BE2C (cell line): ENCODE measurements around the gene SCAF8. TPM values are rescaled to one million over a fixed set of nuclear protein-coding genes. Genes with fewer than 3 reads are reported as not detected.

ENCODE experiments used
- DNase-seq: peaks from one replicate; pipeline ENCODE4 v3.0.0-alpha.2; 2020
- H3K27me3 ChIP-seq: fragments of 250-450 bp; sonication (Bioruptor Pico); 2 replicates; pipeline ENCODE4 v1.5.1; 2020; ENCODE audit warnings: mild to moderate bottlenecking
- H3K36me3 ChIP-seq: fragments of 250-450 bp; sonication (Bioruptor Pico); 2 replicates; pipeline ENCODE4 v1.5.1; 2020; ENCODE audit warnings: mild to moderate bottlenecking
- H3K4me1 ChIP-seq: fragments of 250-450 bp; sonication (Bioruptor Pico); 2 replicates; pipeline ENCODE4 v1.5.1; 2020
- H3K4me3 ChIP-seq: 2 replicates; pipeline ENCODE4 v1.5.1; 2011; ENCODE audit warnings: low read depth, low read length
- H3K9me3 ChIP-seq: fragments of 250-450 bp; sonication (Bioruptor Pico); 2 replicates; pipeline ENCODE4 v1.5.1; 2020
- polyA plus RNA-seq: library from polyadenylated mRNA; unstranded; fragments of >200 nt; gene quantifications from one replicate; pipeline ENCODE4 v1.2.1, GENCODE V29; 2012; ENCODE audit warnings: low read depth, missing spikeins; ENCODE audit not compliant: insufficient read length, insufficient read depth
- TF ChIP-seq, protein P1 (sequence below): IDR thresholded peaks from 2 replicates; pipeline ENCODE4 v1.5.1; 2012; ENCODE audit warnings: mild to moderate bottlenecking, low read depth, low read length

Gene SCAF8, protein sequence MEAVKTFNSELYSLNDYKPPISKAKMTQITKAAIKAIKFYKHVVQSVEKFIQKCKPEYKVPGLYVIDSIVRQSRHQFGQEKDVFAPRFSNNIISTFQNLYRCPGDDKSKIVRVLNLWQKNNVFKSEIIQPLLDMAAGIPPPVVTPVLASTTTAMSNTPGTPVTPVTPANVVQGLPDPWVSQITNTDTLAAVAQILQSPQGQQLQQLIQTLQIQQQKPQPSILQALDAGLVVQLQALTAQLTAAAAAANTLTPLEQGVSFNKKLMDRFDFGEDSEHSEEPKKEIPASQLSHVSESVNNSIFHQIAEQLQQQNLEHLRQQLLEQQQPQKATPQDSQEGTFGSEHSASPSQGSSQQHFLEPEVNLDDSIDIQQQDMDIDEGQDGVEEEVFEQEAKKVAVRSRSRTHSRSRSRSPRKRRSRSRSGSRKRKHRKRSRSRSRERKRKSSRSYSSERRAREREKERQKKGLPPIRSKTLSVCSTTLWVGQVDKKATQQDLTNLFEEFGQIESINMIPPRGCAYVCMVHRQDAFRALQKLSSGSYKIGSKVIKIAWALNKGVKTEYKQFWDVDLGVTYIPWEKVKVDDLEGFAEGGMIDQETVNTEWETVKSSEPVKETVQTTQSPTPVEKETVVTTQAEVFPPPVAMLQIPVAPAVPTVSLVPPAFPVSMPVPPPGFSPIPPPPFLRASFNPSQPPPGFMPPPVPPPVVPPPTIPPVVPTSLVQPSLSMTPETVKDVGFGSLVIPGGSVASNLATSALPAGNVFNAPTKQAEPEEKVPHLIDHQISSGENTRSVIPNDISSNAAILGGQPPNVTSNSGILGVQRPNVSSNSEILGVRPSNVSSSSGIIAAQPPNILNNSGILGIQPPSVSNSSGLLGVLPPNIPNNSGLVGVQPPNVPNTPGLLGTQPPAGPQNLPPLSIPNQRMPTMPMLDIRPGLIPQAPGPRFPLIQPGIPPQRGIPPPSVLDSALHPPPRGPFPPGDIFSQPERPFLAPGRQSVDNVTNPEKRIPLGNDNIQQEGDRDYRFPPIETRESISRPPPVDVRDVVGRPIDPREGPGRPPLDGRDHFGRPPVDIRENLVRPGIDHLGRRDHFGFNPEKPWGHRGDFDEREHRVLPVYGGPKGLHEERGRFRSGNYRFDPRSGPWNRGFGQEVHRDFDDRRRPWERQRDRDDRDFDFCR (N-terminal part only)
- polyA plus RNA-seq: 26.6 TPM

DNA sequence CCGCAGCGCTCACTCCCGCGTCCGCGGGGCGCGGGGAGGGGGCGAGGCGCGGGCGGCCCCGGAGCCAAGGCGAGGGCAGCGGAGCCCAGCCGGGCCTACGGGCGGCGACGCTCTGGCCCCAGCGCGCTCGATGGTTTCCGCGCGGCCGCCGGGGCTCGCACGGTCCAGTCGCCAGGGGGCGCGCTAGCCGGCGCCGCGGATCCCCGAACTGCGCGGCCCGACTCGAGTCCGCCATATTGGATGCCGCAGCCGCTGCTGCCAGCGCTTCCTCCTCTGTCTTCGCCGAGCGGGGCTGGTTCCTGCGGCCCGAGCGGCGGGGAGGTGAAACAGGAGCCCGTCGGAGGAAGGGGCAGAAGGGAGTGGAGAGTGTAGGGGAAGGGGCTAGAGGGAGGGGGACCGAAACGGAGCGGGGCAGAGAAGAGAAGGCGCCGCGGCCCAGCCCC is at the start of gene SCAF8:
Gene SCAF8 (plus strand): TSS at position 234 of the 443 bp plus-strand sequence. CDS start 485 bp downstream, outside the sequence.
- peak; percentile 84 for DNase-seq
- Histone ChIP-seq H3K4me3 (peak within 1 kb of the TSS; percentile 72), H3K4me1 (peaks cover 3% of the 10 kb centered on the region; the same call in 1 of the 2 replicates), H3K9me3 (no peaks in the 10 kb centered on the region), H3K36me3 (no peaks in the 10 kb centered on the region; the same call in none of the 2 replicates), H3K27me3 (no peaks in the 10 kb centered on the region)
- TF ChIP-seq, protein P1, sequence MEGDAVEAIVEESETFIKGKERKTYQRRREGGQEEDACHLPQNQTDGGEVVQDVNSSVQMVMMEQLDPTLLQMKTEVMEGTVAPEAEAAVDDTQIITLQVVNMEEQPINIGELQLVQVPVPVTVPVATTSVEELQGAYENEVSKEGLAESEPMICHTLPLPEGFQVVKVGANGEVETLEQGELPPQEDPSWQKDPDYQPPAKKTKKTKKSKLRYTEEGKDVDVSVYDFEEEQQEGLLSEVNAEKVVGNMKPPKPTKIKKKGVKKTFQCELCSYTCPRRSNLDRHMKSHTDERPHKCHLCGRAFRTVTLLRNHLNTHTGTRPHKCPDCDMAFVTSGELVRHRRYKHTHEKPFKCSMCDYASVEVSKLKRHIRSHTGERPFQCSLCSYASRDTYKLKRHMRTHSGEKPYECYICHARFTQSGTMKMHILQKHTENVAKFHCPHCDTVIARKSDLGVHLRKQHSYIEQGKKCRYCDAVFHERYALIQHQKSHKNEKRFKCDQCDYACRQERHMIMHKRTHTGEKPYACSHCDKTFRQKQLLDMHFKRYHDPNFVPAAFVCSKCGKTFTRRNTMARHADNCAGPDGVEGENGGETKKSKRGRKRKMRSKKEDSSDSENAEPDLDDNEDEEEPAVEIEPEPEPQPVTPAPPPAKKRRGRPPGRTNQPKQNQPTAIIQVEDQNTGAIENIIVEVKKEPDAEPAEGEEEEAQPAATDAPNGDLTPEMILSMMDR: peak; percentile 58

DNA sequence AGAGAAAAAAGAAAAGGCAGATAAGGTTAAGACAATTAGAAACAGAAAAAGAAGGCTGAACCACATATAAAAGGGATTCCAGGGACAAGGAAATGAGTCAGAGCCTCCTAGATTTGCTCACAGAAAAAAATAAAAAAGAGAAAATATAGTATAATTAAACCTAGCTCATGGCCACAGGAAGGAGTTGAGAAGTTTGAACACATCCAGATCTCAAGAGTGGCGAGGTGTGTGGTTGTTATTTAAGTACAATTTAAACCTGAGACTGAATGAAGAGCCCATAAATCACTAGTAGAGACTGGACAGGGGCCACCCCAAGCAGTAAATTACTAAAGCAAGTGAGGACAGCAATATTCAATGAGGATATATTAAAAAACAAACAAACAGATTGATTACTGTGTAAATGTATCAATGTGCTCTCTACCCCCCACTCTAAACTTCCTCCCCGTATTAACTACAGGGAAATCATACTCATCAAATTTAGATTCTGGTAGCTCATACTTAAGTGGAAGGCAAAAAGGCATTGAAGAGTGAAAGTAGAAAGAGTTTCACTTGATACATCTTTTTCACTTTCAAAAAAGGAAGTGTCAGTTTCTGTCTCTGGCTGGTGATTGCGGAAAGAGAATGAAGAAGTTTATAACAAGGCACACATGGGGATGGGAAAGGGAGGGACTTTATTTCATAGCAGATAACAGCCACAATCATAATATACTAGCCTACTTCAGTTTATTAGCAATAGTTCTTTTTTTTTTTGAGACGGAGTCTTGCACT is 49.3 kb upstream of the SCAF8 start:
- DNase-seq: no peak
- H3K36me3 ChIP-seq: no peaks in the 10 kb centered on the region
- H3K4me3 ChIP-seq: no peak overlapping the region
- no peaks in the 10 kb centered on the region for H3K27me3 ChIP-seq
- TF ChIP-seq, protein P1: no peak
- no peaks in the 10 kb centered on the region for H3K9me3 ChIP-seq
- no peaks in the 10 kb centered on the region for H3K4me1 ChIP-seq

DNA sequence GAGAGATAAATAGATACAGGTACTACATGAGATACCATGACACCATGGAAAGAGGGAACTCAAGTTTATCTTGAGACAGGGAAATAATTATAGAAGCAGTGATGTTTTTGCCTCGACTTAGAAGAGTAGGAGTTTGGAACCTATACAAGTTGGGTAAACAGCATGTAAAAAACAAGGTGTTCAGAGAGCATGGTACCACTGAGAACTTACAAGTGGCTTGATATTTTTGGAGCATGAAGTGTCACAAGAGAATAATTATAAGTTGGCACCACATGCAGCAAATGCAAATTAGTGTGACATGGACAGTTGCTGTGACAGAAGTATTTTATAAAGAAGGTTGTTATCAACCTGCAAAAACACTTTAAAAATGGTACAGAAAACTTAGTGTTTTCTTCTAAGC is 47.1 kb upstream of the SCAF8 start:
- no peaks in the 10 kb centered on the region for H3K9me3 ChIP-seq
- H3K4me1 ChIP-seq: no peaks in the 10 kb centered on the region
- H3K36me3 ChIP-seq: no peaks in the 10 kb centered on the region
- TF ChIP-seq, protein P1: no peak
- DNase-seq: no peak
- H3K4me3 ChIP-seq: no peak overlapping the region
- no peaks in the 10 kb centered on the region for H3K27me3 ChIP-seq

DNA sequence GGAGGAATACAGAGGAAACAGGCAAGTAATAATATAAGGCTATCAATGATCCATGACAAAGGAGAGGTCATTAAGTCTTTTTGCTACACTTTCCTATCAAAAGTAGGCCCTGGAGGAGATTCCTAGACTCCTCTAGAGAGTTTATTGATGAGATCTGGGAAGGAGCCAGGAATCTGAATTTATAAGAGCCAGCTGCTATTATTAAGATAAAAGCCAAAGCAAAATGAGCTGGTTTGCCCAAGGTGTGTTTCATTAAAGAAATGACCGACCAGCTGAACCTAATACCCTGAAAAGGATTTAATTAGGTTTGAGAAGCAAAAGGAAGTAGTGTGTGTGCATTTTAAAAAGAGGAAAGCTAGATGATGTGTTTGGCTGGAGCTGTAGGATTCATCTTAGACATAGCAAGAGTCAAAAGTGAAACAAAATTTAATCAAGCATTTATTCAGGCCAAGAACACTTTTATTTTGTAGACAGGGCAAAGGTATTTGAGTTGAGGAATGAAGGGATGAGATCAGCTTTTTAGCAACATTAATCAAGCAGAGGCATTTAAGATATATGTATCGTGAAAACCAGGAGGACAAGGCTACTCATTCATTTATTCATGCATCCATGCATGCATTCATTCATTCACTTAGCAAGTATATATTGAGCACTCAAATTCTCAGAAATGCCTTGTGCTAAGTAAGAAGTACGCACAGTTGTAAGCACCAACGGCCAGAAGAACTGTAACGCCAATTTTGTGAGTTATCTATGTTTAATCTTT is 43.5 kb upstream of the SCAF8 start:
- Histone ChIP-seq H3K4me1 (no peaks in the 10 kb centered on the region), H3K4me3 (no peak overlapping the region), H3K36me3 (no peaks in the 10 kb centered on the region), H3K27me3 (no peaks in the 10 kb centered on the region), H3K9me3 (no peaks in the 10 kb centered on the region)
- TF ChIP-seq, protein P1: no peak
- DNase-seq: no peak

DNA sequence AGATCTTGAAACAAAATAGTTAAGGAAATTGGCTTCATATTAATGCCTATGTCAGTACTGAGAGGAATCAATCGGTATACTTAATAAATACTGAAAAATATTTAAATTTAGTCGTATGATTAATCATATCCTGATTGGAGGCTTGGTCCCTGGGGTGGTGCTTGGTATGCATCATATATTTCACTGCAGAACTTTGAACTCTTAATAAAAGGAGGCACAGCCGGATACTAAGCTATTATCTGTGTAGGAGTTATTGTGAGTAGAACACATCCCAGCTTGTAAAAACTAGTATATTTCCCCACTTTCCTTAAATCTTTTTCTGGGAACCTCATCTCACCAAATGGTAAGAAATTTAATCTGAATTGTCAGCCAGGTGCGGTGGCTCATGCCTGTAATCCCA is 42.4 kb upstream of the SCAF8 start:
- Histone ChIP-seq H3K4me3 (no peak overlapping the region), H3K27me3 (no peaks in the 10 kb centered on the region), H3K36me3 (no peaks in the 10 kb centered on the region), H3K4me1 (no peaks in the 10 kb centered on the region), H3K9me3 (no peaks in the 10 kb centered on the region)
- DNase-seq: no peak
- TF ChIP-seq, protein P1: no peak
